Activated CD4-positive, alpha-beta T cell treated with anti-CD3 and anti-CD28 coated beads, Interleukin-2, amount 10 ng/mL, durations not matched to agents 7 days and 5 days (primary cell): ENCODE results near the gene CHST2. TPM values are rescaled to one million over a fixed set of nuclear protein-coding genes. Genes with fewer than 3 reads are reported as not detected.
"Not testable (repeated sequence)": the region's sequence is repeated elsewhere in the genome, so short reads cannot be mapped to it uniquely, and the experiment has no call there.

Experiments
- CTCF ChIA-PET: fragments of 350-600 bp; sonication (Branson Sonifier 250); formaldehyde crosslinking; loops from one replicate; lab custom pipeline; 2021; ENCODE audit warnings: antibody characterized with exemption; lab: Charles Lee
- POLR2A ChIA-PET: fragments of 350-600 bp; sonication (Branson Sonifier 250); formaldehyde crosslinking; loops from one replicate; lab custom pipeline; 2021; ENCODE audit warnings: antibody characterized with exemption; lab: Charles Lee
- DNase-seq: peaks from one replicate; pipeline ENCODE4 v3.0.0-alpha.2; 2020
- H3K27ac Mint-ChIP-seq: one replicate; pipeline ENCODE4 v1.8.0; 2021; ENCODE audit warnings: mild to moderate bottlenecking, moderate library complexity, mixed read lengths
- H3K27me3 Mint-ChIP-seq: one replicate; pipeline ENCODE4 v1.8.0; 2021; ENCODE audit warnings: mixed read lengths
- H3K36me3 Mint-ChIP-seq: one replicate; pipeline ENCODE4 v1.8.0; 2021; ENCODE audit warnings: low read depth, mixed read lengths
- H3K4me1 Mint-ChIP-seq: one replicate; pipeline ENCODE4 v1.8.0; 2021; ENCODE audit warnings: mixed read lengths
- H3K4me3 Mint-ChIP-seq: one replicate; pipeline ENCODE4 v1.8.0; 2021; ENCODE audit warnings: mild to moderate bottlenecking, moderate library complexity, mixed read lengths
- H3K9me3 Mint-ChIP-seq: one replicate; pipeline ENCODE4 v1.8.0; 2021; ENCODE audit warnings: mixed read lengths
- total RNA-seq, 2 experiments: library from RNA; stranded (reverse); gene quantifications; one replicate each; pipeline ENCODE4 v1.2.3, GENCODE V29; 2021

CHST2 gene
- total RNA-seq, 2 experiments from 2014 or later, result 1.3 to 1.7 TPM

DNA sequence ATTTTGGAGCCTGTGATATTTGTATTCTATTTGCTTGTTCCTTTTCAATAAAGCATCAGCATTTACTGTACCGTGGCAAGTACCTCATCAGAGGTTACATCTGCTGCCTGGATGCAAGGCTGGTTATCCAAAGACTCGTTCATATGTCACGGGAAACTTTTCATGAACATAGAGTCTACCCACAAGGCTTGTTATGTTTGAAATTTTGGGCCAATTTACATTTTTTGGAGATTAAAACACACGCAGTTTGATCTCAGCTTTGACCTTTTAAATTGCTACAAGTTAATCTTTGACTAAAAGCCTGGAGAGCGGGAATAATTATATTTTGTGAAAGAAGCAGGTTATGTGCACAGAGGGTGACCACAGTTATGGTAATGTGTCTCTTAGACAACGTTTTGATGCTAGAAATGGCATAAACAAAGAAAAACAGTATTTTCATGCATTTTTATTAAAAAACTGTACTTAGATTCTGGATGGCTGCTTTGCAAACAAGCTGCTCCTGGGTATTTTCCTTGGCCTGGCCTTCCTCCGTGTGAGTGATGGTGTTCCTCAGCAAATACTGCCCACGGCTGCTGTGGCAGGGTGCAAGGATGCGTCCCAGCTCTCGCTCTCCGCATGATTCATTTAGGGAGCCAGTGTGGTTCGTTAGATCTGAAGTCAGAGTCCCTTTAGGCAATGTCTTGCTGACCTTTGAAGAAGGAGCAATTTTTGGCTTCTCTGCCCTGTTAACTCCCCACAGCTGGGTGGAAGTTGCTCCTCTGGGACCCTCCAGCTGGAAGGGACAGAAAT, 27.1 kb downstream of the CHST2 start:
- H3K9me3 Mint-ChIP-seq, result no peaks in the 10 kb centered on the region
- no peak for DNase-seq
- no peaks in the 10 kb centered on the region for H3K4me1 Mint-ChIP-seq
- no peak overlapping the region for H3K4me3 Mint-ChIP-seq
- ChIA-PET POLR2A (no interaction called here), CTCF (no interaction called here)
- no peak overlapping the region for H3K27ac Mint-ChIP-seq
- no peaks in the 10 kb centered on the region for H3K36me3 Mint-ChIP-seq
- no peaks in the 10 kb centered on the region for H3K27me3 Mint-ChIP-seq

DNA sequence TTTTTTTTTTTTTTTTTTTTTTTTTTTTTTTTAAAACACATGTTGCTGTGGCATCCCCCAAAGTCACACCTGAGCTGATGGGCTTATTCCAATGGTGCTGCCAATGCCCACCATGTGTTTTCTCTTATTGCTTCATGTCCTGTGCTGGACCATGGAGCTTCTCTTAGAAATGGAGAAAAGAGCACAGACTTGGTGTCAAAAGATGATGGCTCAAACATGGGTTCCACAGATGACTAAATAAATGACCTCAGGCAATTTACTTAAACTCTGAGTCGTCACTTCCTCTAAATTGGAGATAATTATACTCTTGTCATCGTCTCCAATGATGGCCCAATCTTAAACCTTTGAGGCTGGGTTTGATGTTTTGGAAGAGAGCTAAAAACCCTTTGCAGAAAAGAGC, 28.1 kb downstream of the CHST2 start:
- Mint-ChIP-seq H3K36me3 (no peaks in the 10 kb centered on the region), H3K9me3 (no peaks in the 10 kb centered on the region), H3K4me1 (no peaks in the 10 kb centered on the region), H3K4me3 (no peak overlapping the region), H3K27ac (no peak overlapping the region), H3K27me3 (no peaks in the 10 kb centered on the region)
- ChIA-PET POLR2A (no interaction called here), CTCF (interaction anchor here (1.2 kb wide), 1 partner anchor 19 kb away, joined by 3 read pairs; no protein-coding TSS in a partner anchor)
- DNase-seq, result no peak

DNA sequence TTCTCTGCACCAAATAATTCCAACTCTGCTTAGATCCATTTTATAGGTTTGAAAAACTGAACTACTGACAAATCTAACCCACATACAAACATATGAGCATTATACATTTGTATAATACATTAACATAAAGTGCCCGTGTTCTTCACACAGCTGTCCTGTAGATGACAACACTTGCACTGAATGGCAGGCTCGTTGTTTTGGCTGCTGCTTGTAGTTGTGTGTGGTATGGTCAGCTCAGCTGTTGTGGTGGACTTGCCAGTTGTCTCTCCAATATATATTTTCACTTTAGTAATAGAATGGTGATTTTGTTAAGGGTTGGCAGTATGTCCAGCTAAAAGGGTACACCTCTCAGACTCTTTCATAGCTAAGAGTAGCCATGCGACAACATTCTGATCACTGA, 30.5 kb downstream of the CHST2 start:
- no peak overlapping the region for H3K27ac Mint-ChIP-seq
- ChIA-PET POLR2A (interaction anchor here (0.6 kb wide), 1 partner anchor 15 kb away, joined by 3 read pairs; no protein-coding TSS in a partner anchor), CTCF (interaction anchor here (0.9 to 1.1 kb wide), 3 partner anchors 10 to 30 kb away, joined by 3 to 4 read pairs (median 3); partner anchors contain the start of gene CHST2)
- H3K4me1 Mint-ChIP-seq, result no peaks in the 10 kb centered on the region
- no peaks in the 10 kb centered on the region for H3K36me3 Mint-ChIP-seq
- no peak overlapping the region for H3K4me3 Mint-ChIP-seq
- H3K9me3 Mint-ChIP-seq, result no peaks in the 10 kb centered on the region
- no peaks in the 10 kb centered on the region for H3K27me3 Mint-ChIP-seq
- DNase-seq, result no peak

DNA sequence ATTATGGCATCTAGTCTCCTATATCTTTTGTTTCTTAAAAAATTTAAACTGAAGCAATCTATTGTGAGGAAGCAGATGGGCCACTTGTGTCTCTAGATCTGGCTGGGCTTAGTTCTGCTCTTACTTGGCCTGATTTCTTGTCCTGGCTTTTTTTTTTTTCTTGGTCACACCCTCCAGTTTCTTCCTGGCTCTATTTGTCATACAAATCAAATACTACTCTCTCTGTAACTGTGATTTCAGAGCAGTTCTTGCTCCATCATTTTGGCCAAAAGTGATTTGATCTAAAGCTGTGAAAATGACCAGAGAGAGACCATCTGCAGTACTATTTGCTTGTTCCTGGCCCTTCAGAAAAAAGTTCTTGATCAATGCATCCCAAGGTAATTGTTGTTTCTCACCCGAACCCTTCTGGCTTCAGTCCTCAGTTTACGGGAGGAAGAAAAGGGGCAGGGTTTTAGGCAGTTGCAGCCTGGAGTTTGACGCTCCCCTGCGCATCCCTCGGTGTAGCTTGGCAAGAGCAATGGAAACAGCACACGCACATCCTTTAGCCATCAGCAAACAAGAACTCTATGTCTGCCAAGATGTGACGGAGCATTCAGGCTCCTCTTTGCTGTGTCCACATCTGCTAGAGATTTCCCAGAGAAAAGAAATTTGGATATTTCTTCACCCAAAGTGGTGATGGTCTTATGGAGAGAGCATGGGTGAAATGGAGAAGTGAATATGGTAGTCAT, 31.6 kb downstream of the CHST2 start:
- Mint-ChIP-seq H3K4me1 (no peaks in the 10 kb centered on the region), H3K36me3 (no peaks in the 10 kb centered on the region), H3K27ac (no peak overlapping the region), H3K27me3 (no peaks in the 10 kb centered on the region), H3K9me3 (no peaks in the 10 kb centered on the region), H3K4me3 (no peak overlapping the region)
- DNase-seq, result no peak
- CTCF ChIA-PET, result interaction anchor here (0.5 to 1.3 kb wide), 4 partner anchors 14 to 32 kb away, joined by 3 to 4 read pairs (median 3); partner anchors contain the start of gene CHST2
- POLR2A ChIA-PET, result no interaction called here

DNA sequence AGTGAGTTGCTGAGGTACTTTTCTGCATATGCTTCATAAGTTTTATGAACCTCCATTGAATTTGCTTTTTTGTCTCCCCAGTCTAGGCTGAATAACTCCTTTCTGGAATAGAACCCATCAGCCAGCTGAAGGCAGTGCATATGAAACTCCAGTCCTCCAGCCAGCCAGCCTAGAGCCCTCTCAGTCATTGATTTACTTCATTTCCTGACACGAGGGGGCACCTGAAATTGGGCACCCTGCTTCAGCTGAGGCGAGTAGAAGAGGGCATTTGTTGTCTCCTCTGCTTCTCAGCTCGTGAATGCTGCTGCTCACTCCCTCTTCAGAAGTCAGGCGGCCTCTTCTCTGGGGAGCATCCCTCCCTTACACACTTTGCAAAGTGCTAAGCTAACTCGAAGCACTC, 32.5 kb downstream of the CHST2 start:
- Mint-ChIP-seq H3K4me1 (no peaks in the 10 kb centered on the region), H3K9me3 (no peaks in the 10 kb centered on the region), H3K27ac (no peak overlapping the region), H3K4me3 (no peak overlapping the region), H3K36me3 (no peaks in the 10 kb centered on the region), H3K27me3 (no peaks in the 10 kb centered on the region)
- DNase-seq, result no peak
- CTCF ChIA-PET, result interaction anchor here (1.3 kb wide), 1 partner anchor 17 kb away, joined by 3 read pairs; no protein-coding TSS in a partner anchor
- POLR2A ChIA-PET, result no interaction called here

DNA sequence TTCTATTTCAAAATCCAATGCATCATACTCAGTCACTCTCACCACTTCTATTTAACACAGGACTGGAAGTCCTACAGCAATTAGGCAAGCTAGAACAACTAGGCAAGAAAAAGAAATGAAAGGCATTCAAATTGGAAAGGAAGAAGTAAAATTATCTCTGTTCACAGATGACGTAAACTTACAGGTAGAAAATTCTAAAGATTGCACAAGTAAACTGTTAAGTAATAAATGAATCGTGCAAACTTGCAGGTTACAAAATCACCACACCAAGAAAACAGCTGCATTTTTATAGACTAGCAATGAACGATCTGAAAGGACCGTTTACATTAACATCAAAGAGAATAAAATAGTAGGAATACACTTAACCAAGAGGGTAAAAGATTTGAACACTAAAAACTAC, 36.2 kb downstream of the CHST2 start:
- Mint-ChIP-seq H3K36me3 (no peaks in the 10 kb centered on the region), H3K4me3 (no peak overlapping the region), H3K27me3 (no peaks in the 10 kb centered on the region), H3K4me1 (peaks cover 18% of the 10 kb centered on the region), H3K27ac (no peak overlapping the region), H3K9me3 (no peaks in the 10 kb centered on the region)
- ChIA-PET POLR2A (no interaction called here), CTCF (interaction anchor here (0.7 to 0.8 kb wide), 2 partner anchors 10 to 426 kb away, joined by 3 to 4 read pairs; no protein-coding TSS in a partner anchor)
- DNase-seq, result no peak

DNA sequence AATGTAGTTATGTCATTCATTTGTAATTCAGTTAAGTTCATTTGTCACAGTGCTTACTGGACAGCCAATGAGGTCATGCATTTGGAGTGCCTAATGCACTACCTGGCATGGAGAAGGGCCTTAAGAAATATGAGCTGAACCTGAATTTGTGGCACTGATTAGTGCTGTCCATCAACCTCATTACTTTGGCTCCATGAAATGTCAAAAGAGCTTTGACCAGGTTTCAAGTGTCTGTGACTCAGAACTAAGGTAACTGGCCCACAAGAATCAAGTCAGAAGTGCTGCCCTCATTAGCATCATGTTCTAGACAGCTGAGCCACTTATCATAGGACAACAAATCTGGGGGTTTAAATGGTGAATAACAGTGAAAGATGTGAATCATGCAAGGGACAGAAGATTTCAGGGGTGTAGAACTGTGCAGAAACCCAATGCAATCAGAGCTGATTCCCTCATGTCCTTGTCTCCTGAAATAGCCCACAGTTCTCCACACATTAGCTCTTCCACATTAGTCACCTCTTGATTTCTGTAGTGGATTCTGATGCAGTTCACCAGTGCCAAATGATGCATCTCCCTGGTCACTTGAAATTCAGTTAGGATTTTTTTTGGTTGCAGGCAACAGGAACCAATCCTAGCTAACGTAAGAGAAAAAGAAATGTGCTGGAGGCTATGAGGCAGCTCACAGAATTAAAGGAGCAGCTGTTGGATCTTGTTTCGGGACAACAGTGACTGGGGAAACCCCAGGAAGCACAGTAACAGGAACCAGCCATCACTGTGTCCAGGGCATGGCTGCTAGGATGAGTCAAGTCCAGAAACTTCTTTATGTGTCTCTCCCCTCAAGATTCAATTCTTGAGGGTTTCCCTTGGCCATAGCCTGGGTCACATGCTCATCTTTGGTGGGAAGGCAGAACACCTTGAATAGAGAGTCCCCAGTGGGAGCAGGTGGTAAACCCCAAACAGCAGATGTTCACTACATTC, 38.7 kb downstream of the CHST2 start:
- ChIA-PET POLR2A (no interaction called here), CTCF (interaction anchor here (1.2 kb wide), 1 partner anchor 37 kb away, joined by 3 read pairs; no protein-coding TSS in a partner anchor)
- Mint-ChIP-seq H3K4me1 (peaks cover 20% of the 10 kb centered on the region), H3K27ac (no peak overlapping the region), H3K4me3 (no peak overlapping the region), H3K36me3 (no peaks in the 10 kb centered on the region), H3K9me3 (no peaks in the 10 kb centered on the region), H3K27me3 (no peaks in the 10 kb centered on the region)
- no peak for DNase-seq

DNA sequence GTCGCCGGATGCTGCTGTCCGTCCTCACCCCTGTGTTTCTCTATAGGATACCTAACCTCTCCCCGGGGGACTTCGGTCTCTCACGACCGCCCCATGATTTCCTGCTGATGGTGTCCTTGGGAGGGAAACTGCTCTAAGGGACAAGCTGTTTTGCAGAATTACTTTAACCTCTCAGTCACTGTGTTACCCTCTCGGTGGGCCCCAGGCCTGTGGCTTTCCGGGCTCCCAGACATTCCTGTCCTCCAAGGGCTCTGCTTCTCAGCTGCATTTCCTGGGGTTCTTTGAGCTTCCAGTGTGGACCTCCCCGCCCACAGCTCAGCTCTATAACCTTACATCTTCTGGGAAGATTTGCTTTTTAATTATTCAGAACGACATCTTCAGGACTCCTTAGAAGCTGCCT, 40.9 kb downstream of the CHST2 start:
- no peaks in the 10 kb centered on the region for H3K27me3 Mint-ChIP-seq
- no peak overlapping the region for H3K27ac Mint-ChIP-seq
- no peaks in the 10 kb centered on the region for H3K36me3 Mint-ChIP-seq
- POLR2A ChIA-PET, result interaction anchor here (0.7 kb wide), 1 partner anchor 93 kb away, joined by 4 read pairs; no protein-coding TSS in a partner anchor
- DNase-seq, result no peak
- no peak overlapping the region for H3K4me3 Mint-ChIP-seq
- peaks cover 6% of the 10 kb centered on the region for H3K9me3 Mint-ChIP-seq
- CTCF ChIA-PET, result interaction anchor here (0.8 to 1.9 kb wide), 3 partner anchors 10 to 28 kb away, joined by 3 to 6 read pairs (median 3); no protein-coding TSS in a partner anchor
- peaks cover 42% of the 10 kb centered on the region for H3K4me1 Mint-ChIP-seq

DNA sequence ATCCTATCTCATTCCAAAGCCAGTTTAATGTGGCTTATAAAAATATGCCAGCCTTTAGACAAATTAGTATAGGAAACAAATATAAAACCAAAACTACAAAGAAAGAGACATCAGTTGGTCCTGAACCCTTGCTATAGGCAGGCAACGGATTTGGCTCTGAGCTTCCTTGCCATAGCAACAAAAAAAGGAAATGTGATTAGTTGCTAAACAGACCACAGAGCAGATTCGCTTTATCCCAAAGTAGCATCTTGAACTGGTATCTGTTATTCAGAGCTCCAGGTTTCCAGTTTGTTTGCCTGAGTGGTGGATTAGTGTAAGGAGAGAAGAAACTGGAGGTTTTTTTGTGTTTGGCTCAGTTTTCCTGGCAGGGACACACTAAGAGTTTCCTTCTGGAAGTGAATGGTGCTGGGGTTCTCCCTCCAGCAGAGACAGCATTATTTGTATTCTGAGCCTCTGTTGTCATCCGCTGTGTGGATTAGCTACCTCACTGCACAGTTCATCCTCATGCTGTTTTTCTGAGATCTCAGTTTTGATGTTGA, 44.1 kb downstream of the CHST2 start:
- Mint-ChIP-seq H3K36me3 (no peaks in the 10 kb centered on the region), H3K9me3 (peaks cover 6% of the 10 kb centered on the region), H3K27ac (no peak overlapping the region), H3K4me3 (no peak overlapping the region), H3K27me3 (no peaks in the 10 kb centered on the region), H3K4me1 (peaks cover 42% of the 10 kb centered on the region)
- ChIA-PET CTCF (interaction anchor here (0.6 kb wide), 1 partner anchor 12 kb away, joined by 3 read pairs; no protein-coding TSS in a partner anchor), POLR2A (interaction anchor here (1.0 kb wide), 1 partner anchor 42 kb away, joined by 3 read pairs; no protein-coding TSS in a partner anchor)
- no peak for DNase-seq

DNA sequence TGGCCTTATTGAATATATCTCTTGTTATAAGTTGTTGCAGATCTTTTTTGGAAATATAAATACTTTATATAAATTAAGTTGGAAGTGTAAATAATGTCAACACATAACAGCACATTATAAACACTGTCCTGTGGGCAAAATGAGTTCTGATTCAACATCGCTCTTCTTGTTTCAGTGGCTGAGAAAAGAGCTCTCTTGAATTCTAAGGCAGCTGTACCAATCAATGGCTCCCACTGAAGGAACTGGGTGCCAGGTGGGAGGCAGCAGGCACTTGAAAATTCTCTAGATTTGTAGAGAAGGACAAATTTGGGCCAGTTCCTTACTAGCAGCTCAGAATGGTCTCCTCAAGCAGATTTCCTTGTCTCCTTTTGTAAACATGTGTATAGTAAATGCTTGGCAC, 45.6 kb downstream of the CHST2 start:
- Mint-ChIP-seq H3K4me1 (peaks cover 52% of the 10 kb centered on the region), H3K4me3 (no peak overlapping the region), H3K9me3 (peaks cover 6% of the 10 kb centered on the region), H3K27me3 (no peaks in the 10 kb centered on the region), H3K36me3 (peaks cover 6% of the 10 kb centered on the region), H3K27ac (peak overlapping the region; percentile 79)
- ChIA-PET POLR2A (interaction anchor here (0.6 to 0.7 kb wide), 3 partner anchors 15 to 164 kb away, joined by 3 to 5 read pairs (median 4); partner anchors contain the start of gene U2SURP), CTCF (interaction anchor here (0.6 to 1.1 kb wide), 2 partner anchors 15 to 33 kb away, joined by 3 read pairs; no protein-coding TSS in a partner anchor)
- no peak for DNase-seq

DNA sequence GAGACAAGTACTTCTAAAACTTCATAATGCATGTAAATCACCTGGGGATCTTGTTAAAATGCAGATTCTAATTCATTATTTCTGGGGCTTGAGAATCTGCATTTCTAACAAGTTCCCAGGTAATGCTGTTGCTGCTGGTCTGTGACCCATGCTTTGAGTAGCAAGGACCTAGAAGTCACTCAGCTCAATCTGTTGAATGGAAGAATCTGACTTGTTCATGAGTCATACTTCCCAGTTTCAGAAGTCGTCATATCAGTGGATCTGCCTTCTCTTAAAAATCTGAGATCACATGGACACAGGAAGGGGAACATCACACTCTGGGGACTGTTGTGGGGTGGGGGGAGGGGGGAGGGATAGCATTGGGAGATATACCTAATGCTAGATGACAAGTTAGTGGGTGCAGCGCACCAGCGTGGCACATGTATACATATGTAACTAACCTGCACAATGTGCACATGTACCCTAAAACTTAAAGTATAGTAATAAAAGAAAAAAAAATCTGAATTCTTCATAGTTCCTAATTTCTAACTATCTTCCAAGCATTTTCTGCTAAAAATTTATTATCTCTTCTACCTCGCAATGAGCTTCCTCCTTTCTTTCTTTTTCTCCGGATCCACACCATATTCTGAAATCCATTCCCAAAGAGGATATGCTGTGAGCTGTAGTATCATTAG, 46.2 kb downstream of the CHST2 start:
- CTCF ChIA-PET, result interaction anchor here (0.6 to 1.7 kb wide), 4 partner anchors 15 to 34 kb away, joined by 3 read pairs; no protein-coding TSS in a partner anchor
- H3K4me3 Mint-ChIP-seq, H3K36me3 Mint-ChIP-seq, H3K27me3 Mint-ChIP-seq, POLR2A ChIA-PET, H3K9me3 Mint-ChIP-seq: not testable (repeated sequence)
- H3K4me1 Mint-ChIP-seq, result peaks cover 57% of the 10 kb centered on the region
- DNase-seq, result peak; percentile 12
- peak overlapping the region; percentile 31 for H3K27ac Mint-ChIP-seq
